Spleen (tissue), 11 donors: Measurements from ENCODE around the gene ANKRD22. TPM values are rescaled to one million over a fixed set of nuclear protein-coding genes. Genes with fewer than 3 reads are reported as not detected.

Experiments
- DNase-seq: peaks from one replicate; pipeline ENCODE4 v3.0.0-alpha.2; 2020
- H3K27ac ChIP-seq, 8 donors: fragments of 200-600 bp; sonication (generic) in 7 of 8; 1 replicate in 4 of 8; 2 replicates in 4 of 8; pipeline versions ENCODE4 v1.5.0 to v1.8.0; 2016 to 2021; ENCODE audit warnings: inconsistent platforms in 4 of 8, mild to moderate bottlenecking in 4 of 8, moderate library complexity in 1 of 8
- H3K27me3 ChIP-seq, 7 donors: fragments of 200-600 bp; sonication (generic) in 6 of 7; replicated peaks in 1 of 7; 1 replicate in 4 of 7; 2 replicates in 3 of 7; pipeline versions ENCODE4 v1.5.0 to v1.8.0; 2016 to 2021; ENCODE audit warnings: inconsistent platforms in 3 of 7, mild to moderate bottlenecking in 1 of 7
- H3K36me3 ChIP-seq, 6 donors: fragments of 200-600 bp; sonication (generic) in 5 of 6; 1 replicate in 4 of 6; 2 replicates in 2 of 6; pipeline versions ENCODE4 v1.5.0 to v1.8.0; 2016 to 2021; ENCODE audit warnings: inconsistent platforms in 2 of 6
- H3K4me1 ChIP-seq, 6 donors: fragments of 200-600 bp; sonication (generic) in 5 of 6; 1 replicate in 3 of 6; 2 replicates in 3 of 6; pipeline versions ENCODE4 v1.5.0 to v1.8.0; 2016 to 2021; ENCODE audit warnings: inconsistent platforms in 3 of 6
- H3K4me3 ChIP-seq, 8 donors: fragments of 200-600 bp; sonication (generic) in 7 of 8; 1 replicate in 4 of 8; 2 replicates in 4 of 8; pipeline versions ENCODE4 v1.5.0 to v1.8.0; 2016 to 2021; ENCODE audit warnings: inconsistent platforms in 4 of 8, mild to moderate bottlenecking in 4 of 8, moderate library complexity in 2 of 8
- H3K9me3 ChIP-seq, 8 donors: fragments of 200-600 bp; sonication (generic) in 7 of 8; 1 replicate in 4 of 8; 2 replicates in 4 of 8; pipeline versions ENCODE4 v1.5.0 to v1.8.0; 2016 to 2021; ENCODE audit warnings: inconsistent platforms in 4 of 8
- POLR2A ChIP-seq, 3 donors: fragments of 450-650 bp; IDR thresholded peaks; one replicate each; pipeline ENCODE4 v1.5.1; 2017; ENCODE audit warnings: antibody characterized with exemption in 3 of 3, mild to moderate bottlenecking in 1 of 3
- POLR2AphosphoS5 ChIP-seq, 3 donors: sonication (generic); formaldehyde crosslinking; IDR thresholded peaks; one replicate each; pipeline ENCODE4 v1.5.1; 2017; ENCODE audit warnings: antibody characterized with exemption in 3 of 3
- WGBS, 5 donors: extraction: QIAGEN DNeasy Blood & Tissue Kit in 3 of 5; methylation state at CpG; one replicate each; pipeline versions ENCODE4 v1.1.5 to v1.1.7; 2013 to 2018; 5-methylcytosine and 5-hydroxymethylcytosine counted together
- intact Hi-C: fragments of 100-400 bp; cut with DNase I; formaldehyde crosslinking; loops from one replicate; pipeline ENCODE4 v1.15.0; 2023; ENCODE audit warnings: low total_unique reads
- polyA plus RNA-seq, 3 donors: library from polyadenylated mRNA; stranded (reverse); fragments of 200-250 nt; gene quantifications; one replicate each; pipeline ENCODE4 v1.2.1, GENCODE V29; 2013
- total RNA-seq, 7 donors: library from RNA; depleted of rRNA in 3 of 7; stranded (reverse); fragments of >200 nt in 3 of 7; fragmentation: NEBNext Ultra II Directional in 4 of 7; extraction: Animal tissue kit (Norgen Biotek cat#: 25700) in 4 of 7; gene quantifications; one replicate each; pipeline versions ENCODE4 v1.1.0 to v1.2.1, GENCODE V29; 2016 to 2021
- TF ChIP-seq, protein P1 (sequence below), 11 experiments: fragments of 200-600 bp in 7 of 11; fragments of 450-650 bp in 4 of 11; sonication (generic) in 4 of 11; IDR thresholded peaks in 8 of 11; conservative IDR thresholded peaks in 3 of 11; 1 replicate in 7 of 11; 2 replicates in 4 of 11; pipeline versions ENCODE4 v1.4.0 to v1.8.0; 2016 to 2021; ENCODE audit warnings: antibody characterized with exemption in 11 of 11, inconsistent platforms in 4 of 11, mild to moderate bottlenecking in 1 of 11
- donor health status: healthy with polysubstance abuse.
- donor health status: DM: no; HTN: no; CAD: no; lungs with moderate emphysema.
- donor health status: DM: no; HTN: no; CAD: no.
- donor health status: Bipolar disorder and iron deficiency.
- donor health status: healthy.
- donor health status: DM: no; HTN: no; CAD: no.
- donor health status: DM: yes; HTN: yes; CAD: no.

ANKRD22 gene
- total and polyA plus RNA-seq, 10 donors: 2.2 to 11.5 (median 7.0) TPM

DNA sequence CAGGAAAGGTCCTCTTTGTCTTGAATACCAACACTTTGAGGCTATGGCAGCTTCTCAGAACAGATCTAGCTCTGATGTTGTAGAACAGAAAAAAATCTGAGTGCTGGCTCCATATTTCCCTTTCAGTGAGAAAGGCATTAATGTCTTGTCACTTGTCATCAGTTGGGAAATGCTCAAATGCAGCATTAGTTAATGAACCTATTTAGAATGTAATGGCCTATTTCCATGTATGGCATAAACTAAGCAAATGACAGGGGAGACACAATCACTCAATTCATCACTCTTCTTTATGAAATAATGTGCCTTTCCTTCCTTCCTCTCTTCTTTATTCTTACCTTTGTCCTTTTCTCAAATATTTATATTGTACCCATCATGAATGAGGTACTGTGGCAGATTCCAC, 23.4 kb upstream of the ANKRD22 start:
- Histone ChIP-seq H3K36me3 (no peaks in the 10 kb centered on the region), H3K27me3 (no peaks in the 10 kb centered on the region), H3K4me1 (peaks cover 0 to 21% (median 15%) of the 10 kb centered on the region in 6 donors), H3K27ac (no peak overlapping the region), H3K4me3 (no peak overlapping the region), H3K9me3 (no peaks in the 10 kb centered on the region)
- no peak for DNase-seq
- intact Hi-C loops: no loop called here
- no peak for TF ChIP-seq POLR2A (IDR thresholded peaks at IDR 0.05)

DNA sequence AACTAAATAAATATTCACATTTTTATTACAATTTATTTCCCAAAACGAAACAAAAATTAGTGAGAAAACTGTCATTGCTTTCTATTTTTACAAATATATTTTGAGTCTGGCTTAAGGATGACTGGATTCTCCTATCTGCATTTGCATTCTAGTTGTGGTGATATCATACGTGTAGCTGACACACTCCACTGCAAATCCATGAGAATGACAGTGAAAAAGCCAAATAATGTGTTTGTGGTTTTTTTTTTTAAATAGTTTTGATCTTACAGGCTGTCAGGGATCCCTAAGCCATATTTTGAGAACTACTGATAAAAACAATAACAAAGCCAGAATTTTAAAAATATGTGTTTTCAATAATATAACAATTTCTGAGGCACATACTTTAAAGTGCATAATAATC, 22.6 kb upstream of the ANKRD22 start:
- Histone ChIP-seq H3K4me3 (no peak overlapping the region), H3K4me1 (peaks cover 0 to 14% (median 7%) of the 10 kb centered on the region in 6 donors), H3K27ac (no peak overlapping the region), H3K9me3 (no peaks in the 10 kb centered on the region), H3K36me3 (no peaks in the 10 kb centered on the region), H3K27me3 (no peaks in the 10 kb centered on the region)
- TF ChIP-seq POLR2A (IDR thresholded peaks at IDR 0.05): no peak
- no peak for TF ChIP-seq POLR2AphosphoS5 (IDR thresholded peaks at IDR 0.05)
- TF ChIP-seq, protein P1, sequence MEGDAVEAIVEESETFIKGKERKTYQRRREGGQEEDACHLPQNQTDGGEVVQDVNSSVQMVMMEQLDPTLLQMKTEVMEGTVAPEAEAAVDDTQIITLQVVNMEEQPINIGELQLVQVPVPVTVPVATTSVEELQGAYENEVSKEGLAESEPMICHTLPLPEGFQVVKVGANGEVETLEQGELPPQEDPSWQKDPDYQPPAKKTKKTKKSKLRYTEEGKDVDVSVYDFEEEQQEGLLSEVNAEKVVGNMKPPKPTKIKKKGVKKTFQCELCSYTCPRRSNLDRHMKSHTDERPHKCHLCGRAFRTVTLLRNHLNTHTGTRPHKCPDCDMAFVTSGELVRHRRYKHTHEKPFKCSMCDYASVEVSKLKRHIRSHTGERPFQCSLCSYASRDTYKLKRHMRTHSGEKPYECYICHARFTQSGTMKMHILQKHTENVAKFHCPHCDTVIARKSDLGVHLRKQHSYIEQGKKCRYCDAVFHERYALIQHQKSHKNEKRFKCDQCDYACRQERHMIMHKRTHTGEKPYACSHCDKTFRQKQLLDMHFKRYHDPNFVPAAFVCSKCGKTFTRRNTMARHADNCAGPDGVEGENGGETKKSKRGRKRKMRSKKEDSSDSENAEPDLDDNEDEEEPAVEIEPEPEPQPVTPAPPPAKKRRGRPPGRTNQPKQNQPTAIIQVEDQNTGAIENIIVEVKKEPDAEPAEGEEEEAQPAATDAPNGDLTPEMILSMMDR (IDR thresholded peaks at IDR 0.05 in 8 of 11, conservative IDR thresholded peaks at IDR 0.05 in 3 of 11): no peak
- 84 to 96% (median 90%) methylated on average over 2 of the region's 2 CpGs for WGBS, 5 donors
- intact Hi-C loops: no loop called here
- DNase-seq: no peak

DNA sequence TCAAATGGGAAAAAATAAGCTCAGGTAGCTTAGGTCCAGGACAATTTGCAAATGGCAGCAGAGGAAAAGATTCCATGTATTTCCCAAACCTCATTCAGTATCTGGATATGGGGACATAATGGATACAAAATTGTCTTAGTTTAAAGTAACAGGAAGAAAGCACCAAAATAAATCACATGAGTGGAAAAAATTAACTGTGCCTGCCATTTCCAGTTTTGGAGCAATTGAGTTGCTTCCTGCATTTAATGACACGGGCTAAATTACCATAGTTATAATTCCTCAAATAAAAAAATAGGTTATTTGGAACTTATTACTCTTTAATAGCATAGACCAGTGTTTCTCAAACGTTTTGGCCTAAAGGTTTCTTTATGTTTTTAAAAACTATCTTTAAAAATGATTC, 22.1 kb upstream of the ANKRD22 start:
- Histone ChIP-seq H3K4me1 (peaks cover 0 to 9% (median 2%) of the 10 kb centered on the region in 6 donors), H3K36me3 (no peaks in the 10 kb centered on the region), H3K9me3 (no peaks in the 10 kb centered on the region), H3K4me3 (no peak overlapping the region), H3K27ac (no peak overlapping the region), H3K27me3 (no peaks in the 10 kb centered on the region)
- WGBS, 5 donors: 37 to 49% (median 41%) methylated on average over 2 of the region's 2 CpGs
- intact Hi-C loops: no loop called here
- TF ChIP-seq, protein P1 (IDR thresholded peaks at IDR 0.05 in 8 of 11, conservative IDR thresholded peaks at IDR 0.05 in 3 of 11): no peak
- no peak for TF ChIP-seq POLR2AphosphoS5 (IDR thresholded peaks at IDR 0.05)
- TF ChIP-seq POLR2A (IDR thresholded peaks at IDR 0.05): no peak
- DNase-seq: no peak

DNA sequence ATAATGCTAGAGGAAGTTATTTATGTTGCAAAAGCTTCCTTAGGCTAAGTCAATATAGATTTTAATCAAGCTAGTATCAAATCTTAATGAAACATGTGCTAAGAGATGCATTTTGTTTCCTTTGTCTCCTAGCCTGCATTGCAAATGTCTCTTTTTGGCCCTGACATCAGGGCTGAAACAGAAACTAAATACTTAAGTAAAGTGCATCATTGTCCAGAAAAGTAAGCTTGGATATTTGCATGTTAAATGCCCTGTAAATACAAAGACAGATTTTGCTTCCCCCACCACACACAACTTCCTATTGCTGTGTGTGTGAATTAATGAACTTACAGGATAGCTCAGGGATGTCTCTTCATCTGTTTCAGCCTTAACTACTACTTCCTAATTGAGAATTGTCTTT, 18.4 kb upstream of the ANKRD22 start:
- Histone ChIP-seq H3K36me3 (no peaks in the 10 kb centered on the region), H3K27me3 (no peaks in the 10 kb centered on the region), H3K4me3 (no peak overlapping the region), H3K27ac (no peak overlapping the region), H3K4me1 (no peaks in the 10 kb centered on the region), H3K9me3 (no peaks in the 10 kb centered on the region)
- no peak for DNase-seq
- TF ChIP-seq, protein P1 (IDR thresholded peaks at IDR 0.05 in 8 of 11, conservative IDR thresholded peaks at IDR 0.05 in 3 of 11): no peak
- TF ChIP-seq POLR2AphosphoS5 (IDR thresholded peaks at IDR 0.05) (no peak), POLR2A (IDR thresholded peaks at IDR 0.05) (no peak)
- intact Hi-C loops: no loop called here

DNA sequence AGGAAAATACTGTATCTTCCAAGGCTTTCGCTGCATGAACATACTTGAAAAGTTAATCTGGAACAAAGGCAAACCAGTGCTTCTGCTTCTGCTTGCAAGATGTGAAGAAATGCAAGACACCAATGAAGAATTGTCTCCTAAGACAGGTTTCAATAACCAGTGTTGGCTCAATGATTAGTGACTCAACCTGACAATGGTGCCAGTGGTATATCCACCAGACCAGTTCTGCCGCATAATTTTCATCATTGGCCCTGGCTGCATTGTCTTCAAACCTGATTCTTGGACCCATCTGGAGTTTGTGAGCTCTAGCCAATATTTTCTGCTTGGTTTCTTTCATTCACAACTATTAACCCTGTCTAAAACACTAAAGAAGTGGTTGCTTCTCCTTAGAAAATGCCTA, 14.8 kb upstream of the ANKRD22 start:
- Histone ChIP-seq H3K27me3 (no peaks in the 10 kb centered on the region), H3K4me1 (peaks cover 0 to 1% (median 0%) of the 10 kb centered on the region in 6 donors), H3K9me3 (no peaks in the 10 kb centered on the region), H3K36me3 (no peaks in the 10 kb centered on the region), H3K27ac (no peak overlapping the region), H3K4me3 (no peak overlapping the region)
- DNase-seq: no peak
- WGBS, 5 donors: 93 to 100% (median 97%) methylated on average over 2 of the region's 2 CpGs
- intact Hi-C loops: no loop called here
- no peak for TF ChIP-seq POLR2AphosphoS5 (IDR thresholded peaks at IDR 0.05)
- TF ChIP-seq, protein P1 (IDR thresholded peaks at IDR 0.05 in 8 of 11, conservative IDR thresholded peaks at IDR 0.05 in 3 of 11): no peak
- TF ChIP-seq POLR2A (IDR thresholded peaks at IDR 0.05): no peak
